Effector memory CD8-positive, alpha-beta T cell (primary cell): Measurements from ENCODE around the gene LAMA2.
"Not testable (repeated sequence)": the region's sequence is repeated elsewhere in the genome, so short reads cannot be mapped to it uniquely, and the experiment has no call there.

Experiments used
- ATAC-seq: fragments of 150-1000 bp; cut with Tn5 transposase; replicated peaks from 2 replicates; pipeline ENCODE4 v1.10.0; 2021; ENCODE audit warnings: mild to moderate bottlenecking, moderate library complexity
- DNase-seq, 3 experiments: peaks; one replicate each; pipeline ENCODE4 v3.0.0; 2021
- H3K27ac Mint-ChIP-seq, 2 donors: one replicate each; pipeline ENCODE4 v1.8.0; 2022; ENCODE audit warnings: mild to moderate bottlenecking in 2 of 2, mixed read lengths in 2 of 2, moderate library complexity in 2 of 2
- H3K27me3 Mint-ChIP-seq, 2 donors: one replicate each; pipeline ENCODE4 v1.8.0; 2022; ENCODE audit warnings: mixed read lengths in 2 of 2
- H3K36me3 Mint-ChIP-seq: one replicate; pipeline ENCODE4 v1.8.0; 2022; ENCODE audit warnings: mild to moderate bottlenecking, moderate library complexity, mixed read lengths; ENCODE audit not compliant: insufficient read depth
- H3K4me1 Mint-ChIP-seq, 2 donors: one replicate each; pipeline ENCODE4 v1.8.0; 2022; ENCODE audit warnings: low read depth in 2 of 2, mixed read lengths in 2 of 2
- H3K4me3 Mint-ChIP-seq, 2 donors: one replicate each; pipeline ENCODE4 v1.8.0; 2022; ENCODE audit warnings: mild to moderate bottlenecking in 2 of 2, mixed read lengths in 2 of 2, moderate library complexity in 2 of 2
- H3K9me3 Mint-ChIP-seq, 2 donors: one replicate each; pipeline ENCODE4 v1.8.0; 2022; ENCODE audit warnings: mixed read lengths in 2 of 2

Gene LAMA2

GRCh38 chr6:129134535-129134934 is 251.6 kb downstream of the LAMA2 start:
- Mint-ChIP-seq H3K4me1 (peaks cover 0 to under 1% of the 10 kb centered on the region in 2 donors), H3K9me3 (no peaks in the 10 kb centered on the region), H3K27ac (no peak overlapping the region), H3K27me3 (peaks cover 5 to 10% of the 10 kb centered on the region in 2 donors), H3K36me3 (no peaks in the 10 kb centered on the region), H3K4me3 (no peak overlapping the region)
- ATAC-seq, result no peak
- DNase-seq, result no peak

GRCh38 chr6:129135451-129135850 is 252.5 kb downstream of the LAMA2 start:
- ATAC-seq (no peak), DNase-seq (no peak)
- Mint-ChIP-seq H3K27me3 (peaks cover 5 to 10% of the 10 kb centered on the region in 2 donors), H3K27ac (no peak overlapping the region), H3K36me3 (no peaks in the 10 kb centered on the region), H3K4me1 (peaks cover 0 to 3% of the 10 kb centered on the region in 2 donors), H3K4me3 (no peak overlapping the region), H3K9me3 (no peaks in the 10 kb centered on the region)

GRCh38 chr6:129136751-129137150 is 253.8 kb downstream of the LAMA2 start:
- Mint-ChIP-seq H3K36me3 (no peaks in the 10 kb centered on the region), H3K4me3 (no peak overlapping the region), H3K27ac (no peak overlapping the region), H3K27me3 (peaks cover 5 to 7% of the 10 kb centered on the region in 2 donors), H3K4me1 (peaks cover 0 to 3% of the 10 kb centered on the region in 2 donors), H3K9me3 (no peaks in the 10 kb centered on the region)
- DNase-seq, result no peak
- no peak for ATAC-seq

GRCh38 chr6:129138739-129139405 is 255.9 kb downstream of the LAMA2 start:
- Mint-ChIP-seq H3K27me3 (no peaks in the 10 kb centered on the region), H3K9me3 (no peaks in the 10 kb centered on the region), H3K4me1 (peaks cover 0 to 3% of the 10 kb centered on the region in 2 donors), H3K4me3 (no peak overlapping the region), H3K27ac (no peak overlapping the region), H3K36me3 (no peaks in the 10 kb centered on the region)
- no peak for DNase-seq
- no peak for ATAC-seq

- ATAC-seq, result no peak
- no peaks in the 10 kb centered on the region for H3K27me3 Mint-ChIP-seq
- DNase-seq, result no peak
Measured at GRCh38 chr6:129140526-129140925, 257.6 kb downstream of the LAMA2 start.

GRCh38 chr6:129141499-129141898 is 258.6 kb downstream of the LAMA2 start:
- no peak overlapping the region for H3K4me3 Mint-ChIP-seq
- H3K27ac Mint-ChIP-seq, result no peak overlapping the region
- no peaks in the 10 kb centered on the region for H3K27me3 Mint-ChIP-seq
- no peaks in the 10 kb centered on the region for H3K36me3 Mint-ChIP-seq
- ATAC-seq (no peak), DNase-seq (no peak)
- H3K9me3 Mint-ChIP-seq, result no peaks in the 10 kb centered on the region
- H3K4me1 Mint-ChIP-seq, result peaks cover 0 to 3% of the 10 kb centered on the region in 2 donors

More at GRCh38 chr6:129140526-129140925, 257.6 kb downstream of the LAMA2 start:
- Mint-ChIP-seq H3K36me3 (no peaks in the 10 kb centered on the region), H3K9me3 (no peaks in the 10 kb centered on the region), H3K4me3 (no peak overlapping the region), H3K4me1 (peaks cover 0 to 3% of the 10 kb centered on the region in 2 donors), H3K27ac (no peak overlapping the region)

GRCh38 chr6:129146902-129147301 is 264.0 kb downstream of the LAMA2 start:
- H3K9me3 Mint-ChIP-seq, result no peaks in the 10 kb centered on the region
- H3K36me3 Mint-ChIP-seq, result no peaks in the 10 kb centered on the region
- H3K27ac Mint-ChIP-seq, result no peak overlapping the region
- H3K4me1 Mint-ChIP-seq, result no peaks in the 10 kb centered on the region
- ATAC-seq, result no peak
- no peak for DNase-seq
- peaks cover 0 to 15% of the 10 kb centered on the region in 2 donors for H3K27me3 Mint-ChIP-seq
- H3K4me3 Mint-ChIP-seq, result no peak overlapping the region

GRCh38 chr6:129150507-129150906 is 267.6 kb downstream of the LAMA2 start:
- H3K27me3 Mint-ChIP-seq, result peaks cover 0 to 15% of the 10 kb centered on the region in 2 donors
- DNase-seq (no peak), ATAC-seq (no peak)
- no peak overlapping the region for H3K4me3 Mint-ChIP-seq
- no peak overlapping the region for H3K27ac Mint-ChIP-seq
- no peaks in the 10 kb centered on the region for H3K4me1 Mint-ChIP-seq
- no peaks in the 10 kb centered on the region for H3K36me3 Mint-ChIP-seq
- no peaks in the 10 kb centered on the region for H3K9me3 Mint-ChIP-seq

- Mint-ChIP-seq H3K36me3 (no peaks in the 10 kb centered on the region), H3K4me3 (no peak overlapping the region), H3K27me3 (peaks cover 0 to 9% of the 10 kb centered on the region in 2 donors), H3K27ac (no peak overlapping the region), H3K4me1 (no peaks in the 10 kb centered on the region), H3K9me3 (peaks cover 0 to 2% of the 10 kb centered on the region in 2 donors)
- ATAC-seq, result no peak
- no peak for DNase-seq
Measured at GRCh38 chr6:129153257-129153656, 270.3 kb downstream of the LAMA2 start.

GRCh38 chr6:129159242-129159641 is 276.3 kb downstream of the LAMA2 start:
- not testable (repeated sequence) for H3K9me3 Mint-ChIP-seq, H3K27ac Mint-ChIP-seq, H3K4me3 Mint-ChIP-seq, H3K36me3 Mint-ChIP-seq, DNase-seq, H3K4me1 Mint-ChIP-seq, ATAC-seq, H3K27me3 Mint-ChIP-seq

GRCh38 chr6:129162605-129163004 is 279.7 kb downstream of the LAMA2 start:
- no peaks in the 10 kb centered on the region for H3K4me1 Mint-ChIP-seq
- H3K9me3 Mint-ChIP-seq, result peaks cover 0 to 1% of the 10 kb centered on the region in 2 donors
- no peak overlapping the region for H3K27ac Mint-ChIP-seq
- no peak for DNase-seq
- no peaks in the 10 kb centered on the region for H3K36me3 Mint-ChIP-seq
- H3K27me3 Mint-ChIP-seq, result no peaks in the 10 kb centered on the region
- H3K4me3 Mint-ChIP-seq, result no peak overlapping the region
- ATAC-seq, result no peak

GRCh38 chr6:129163551-129163950 is 280.6 kb downstream of the LAMA2 start:
- H3K36me3 Mint-ChIP-seq, result no peaks in the 10 kb centered on the region
- H3K27me3 Mint-ChIP-seq, result no peaks in the 10 kb centered on the region
- H3K9me3 Mint-ChIP-seq, result no peaks in the 10 kb centered on the region
- H3K4me1 Mint-ChIP-seq, result no peaks in the 10 kb centered on the region
- ATAC-seq (no peak), DNase-seq (no peak)
- H3K27ac Mint-ChIP-seq, result no peak overlapping the region
- H3K4me3 Mint-ChIP-seq, result no peak overlapping the region

GRCh38 chr6:129164032-129164431 is 281.1 kb downstream of the LAMA2 start:
- Mint-ChIP-seq H3K27me3 (no peaks in the 10 kb centered on the region), H3K9me3 (no peaks in the 10 kb centered on the region), H3K4me3 (no peak overlapping the region), H3K27ac (no peak overlapping the region), H3K36me3 (no peaks in the 10 kb centered on the region), H3K4me1 (no peaks in the 10 kb centered on the region)
- no peak for ATAC-seq
- no peak for DNase-seq

GRCh38 chr6:129172279-129172995 is 289.5 kb downstream of the LAMA2 start:
- not testable (repeated sequence) for H3K36me3 Mint-ChIP-seq, ATAC-seq, H3K9me3 Mint-ChIP-seq, H3K27ac Mint-ChIP-seq, DNase-seq, H3K4me1 Mint-ChIP-seq
- Mint-ChIP-seq H3K27me3 (peaks cover 9 to 14% of the 10 kb centered on the region in 2 donors), H3K4me3 (peak overlapping the region in 1 of 2 donors; percentile 35)
